OCI-LY1 (cell line): Measurements from ENCODE around the gene ELP2.
A peak's percentile ranks its signal among the peaks of the same experiment; 100 is the strongest.
"Not testable (repeated sequence)": the region's sequence is repeated elsewhere in the genome, so short reads cannot be mapped to it uniquely, and the experiment has no call there.

ENCODE experiments used
- H2AFZ ChIP-seq: fragments of 200-600 bp; sonication (generic), shearing (Covaris generic); 2 replicates; pipeline ENCODE4 v1.6.0; 2014; ENCODE audit warnings: antibody characterized with exemption, mild to moderate bottlenecking, low read length
- H3F3A ChIP-seq: fragments of 200-600 bp; sonication (generic), shearing (Covaris generic); 2 replicates; pipeline ENCODE4 v1.6.0; 2014; ENCODE audit warnings: mild to moderate bottlenecking, antibody characterized with exemption, low read length, moderate library complexity; ENCODE audit not compliant: insufficient read depth
- H3K27ac ChIP-seq: fragments of 200-600 bp; sonication (generic); 2 replicates; pipeline ENCODE4 v1.5.1; 2014; ENCODE audit warnings: low read length, mixed run types, mild to moderate bottlenecking, low read depth; ENCODE audit not compliant: poor library complexity, severe bottlenecking
- H3K27me3 ChIP-seq: fragments of 200-600 bp; sonication (generic); 2 replicates; pipeline ENCODE4 v1.6.0; 2014; ENCODE audit warnings: antibody characterized with exemption, mild to moderate bottlenecking, low read length, moderate library complexity; ENCODE audit not compliant: insufficient read depth
- H3K36me3 ChIP-seq: fragments of 200-600 bp; sonication (generic); 2 replicates; pipeline ENCODE4 v1.6.1; 2014; ENCODE audit warnings: mild to moderate bottlenecking, antibody characterized with exemption, low read length, moderate library complexity, mixed read lengths; ENCODE audit not compliant: insufficient read depth
- H3K4me1 ChIP-seq: fragments of 200-600 bp; sonication (generic); 2 replicates; pipeline ENCODE4 v1.5.1; 2014; ENCODE audit warnings: mild to moderate bottlenecking, low read length, moderate library complexity; ENCODE audit not compliant: insufficient read depth, severe bottlenecking
- H3K4me2 ChIP-seq: fragments of 200-600 bp; sonication (generic), shearing (Covaris generic); 2 replicates; pipeline ENCODE4 v1.6.1; 2014; ENCODE audit warnings: low read length
- H3K4me3 ChIP-seq: fragments of 200-600 bp; sonication (generic); 2 replicates; pipeline ENCODE4 v1.5.1; 2014; ENCODE audit warnings: low read length, low read depth, mild to moderate bottlenecking, mixed read lengths; ENCODE audit not compliant: poor library complexity, severe bottlenecking
- H3K79me2 ChIP-seq: fragments of 200-600 bp; shearing (Covaris generic); 2 replicates; pipeline ENCODE4 v1.6.1; 2016; ENCODE audit warnings: mixed run types, low read length, mixed read lengths; ENCODE audit not compliant: insufficient read depth
- H3K9ac ChIP-seq: fragments of 200-600 bp; sonication (generic), shearing (Covaris generic); 2 replicates; pipeline ENCODE4 v1.6.1; 2014; ENCODE audit warnings: mild to moderate bottlenecking, low read length, mixed read lengths
- H3K9me2 ChIP-seq: fragments of 200-600 bp; sonication (generic), shearing (Covaris generic); 2 replicates; pipeline ENCODE4 v1.6.1; 2014; ENCODE audit warnings: low read depth, mild to moderate bottlenecking, low read length, mixed read lengths
- H3K9me3 ChIP-seq: fragments of 200-600 bp; shearing (Covaris generic); 2 replicates; pipeline ENCODE4 v1.6.1; 2014; ENCODE audit warnings: low read length, mixed read lengths
- H4K20me1 ChIP-seq: fragments of 200-600 bp; sonication (generic), shearing (Covaris generic); 2 replicates; pipeline ENCODE4 v1.6.0; 2016; ENCODE audit warnings: mild to moderate bottlenecking, low read length; ENCODE audit not compliant: insufficient read depth
- CTCF ChIP-seq: fragments of 200-600 bp; sonication (generic), shearing (Covaris generic); IDR thresholded peaks from 2 replicates; pipeline ENCODE4 v1.5.1; 2017; ENCODE audit warnings: mild to moderate bottlenecking, antibody characterized with exemption, low read length, moderate library complexity, mixed read lengths
- EZH2 ChIP-seq: fragments of 200-600 bp; sonication (generic), shearing (Covaris generic); IDR thresholded peaks from 2 replicates; pipeline ENCODE4 v1.8.0; 2017; ENCODE audit warnings: borderline replicate concordance, mixed run types, mild to moderate bottlenecking, antibody characterized with exemption, low read length, moderate library complexity, mixed read lengths

Gene ELP2, protein sequence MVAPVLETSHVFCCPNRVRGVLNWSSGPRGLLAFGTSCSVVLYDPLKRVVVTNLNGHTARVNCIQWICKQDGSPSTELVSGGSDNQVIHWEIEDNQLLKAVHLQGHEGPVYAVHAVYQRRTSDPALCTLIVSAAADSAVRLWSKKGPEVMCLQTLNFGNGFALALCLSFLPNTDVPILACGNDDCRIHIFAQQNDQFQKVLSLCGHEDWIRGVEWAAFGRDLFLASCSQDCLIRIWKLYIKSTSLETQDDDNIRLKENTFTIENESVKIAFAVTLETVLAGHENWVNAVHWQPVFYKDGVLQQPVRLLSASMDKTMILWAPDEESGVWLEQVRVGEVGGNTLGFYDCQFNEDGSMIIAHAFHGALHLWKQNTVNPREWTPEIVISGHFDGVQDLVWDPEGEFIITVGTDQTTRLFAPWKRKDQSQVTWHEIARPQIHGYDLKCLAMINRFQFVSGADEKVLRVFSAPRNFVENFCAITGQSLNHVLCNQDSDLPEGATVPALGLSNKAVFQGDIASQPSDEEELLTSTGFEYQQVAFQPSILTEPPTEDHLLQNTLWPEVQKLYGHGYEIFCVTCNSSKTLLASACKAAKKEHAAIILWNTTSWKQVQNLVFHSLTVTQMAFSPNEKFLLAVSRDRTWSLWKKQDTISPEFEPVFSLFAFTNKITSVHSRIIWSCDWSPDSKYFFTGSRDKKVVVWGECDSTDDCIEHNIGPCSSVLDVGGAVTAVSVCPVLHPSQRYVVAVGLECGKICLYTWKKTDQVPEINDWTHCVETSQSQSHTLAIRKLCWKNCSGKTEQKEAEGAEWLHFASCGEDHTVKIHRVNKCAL

GRCh38 chr18:36129300-36130038, at the start of gene ELP2, which contains the start of gene SLC39A6:
ELP2 (plus strand) TSS chr18:36129899; CDS start chr18:36129934, 35 bp downstream.
SLC39A6 (minus strand) TSS chr18:36129340; CDS start chr18:36127007, 2,333 bp downstream.
- Histone ChIP-seq H3K9me2 (no peaks in the 10 kb centered on the region), H3K9ac (peak within 1 kb of the TSS; percentile 94), H3K27me3 (no peaks in the 10 kb centered on the region), H3K4me2 (peak within 1 kb of the TSS; percentile 97), H3K4me1 (peaks cover 30% of the 10 kb centered on the region), H3K4me3 (peak within 1 kb of the TSS; percentile 100), H4K20me1 (no peaks in the 10 kb centered on the region), H2AFZ (peak within 1 kb of the TSS; percentile 81; the same call in 1 of the 2 replicates), H3F3A (no peaks in the 10 kb centered on the region), H3K36me3 (peaks cover 21% of the 10 kb centered on the region; the same call in 1 of the 2 replicates), H3K9me3 (no peaks in the 10 kb centered on the region), H3K27ac (peak within 1 kb of the TSS; percentile 95), H3K79me2 (peaks cover 37% of the 10 kb centered on the region)
- TF ChIP-seq CTCF (no peak), EZH2 (no peak)

DNA sequence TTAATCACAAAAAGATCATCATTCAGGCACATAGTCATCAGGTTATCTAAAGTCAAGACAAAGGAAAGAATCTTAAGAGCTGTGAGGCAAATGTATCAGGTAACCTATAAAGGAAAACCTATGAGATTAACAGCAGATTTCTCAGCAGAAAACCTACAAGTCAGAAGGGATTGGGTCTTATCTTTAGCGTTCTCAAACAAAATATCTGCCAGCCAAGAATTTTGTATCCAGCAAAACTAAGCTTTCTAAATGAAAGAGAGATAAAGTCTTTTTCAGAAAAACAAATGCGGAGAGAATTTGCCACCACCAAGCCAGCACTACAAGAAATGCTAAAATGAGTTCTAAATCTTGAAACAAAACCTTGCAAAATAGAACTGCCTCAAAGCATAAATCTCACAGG, 48.6 kb upstream of the ELP2 start:
- H3K9me3 ChIP-seq, H3K27me3 ChIP-seq, H3K4me3 ChIP-seq, H3K36me3 ChIP-seq, H3K4me1 ChIP-seq, H4K20me1 ChIP-seq, H3F3A ChIP-seq, H2AFZ ChIP-seq, H3K9ac ChIP-seq, H3K9me2 ChIP-seq, H3K4me2 ChIP-seq, H3K27ac ChIP-seq, H3K79me2 ChIP-seq: not testable (repeated sequence)

- Histone ChIP-seq H3K4me2 (no peak overlapping the region), H3F3A (no peaks in the 10 kb centered on the region), H3K36me3 (no peaks in the 10 kb centered on the region), H3K27me3 (no peaks in the 10 kb centered on the region; the same call in 1 of the 2 replicates), H3K4me3 (no peak overlapping the region), H3K4me1 (no peaks in the 10 kb centered on the region), H3K9ac (no peak overlapping the region), H3K9me3 (0 out of 2 replicates have a peak, but pooled peaks cover 5% of the 10 kb centered on the region), H3K27ac (no peak overlapping the region), H3K79me2 (no peaks in the 10 kb centered on the region), H2AFZ (no peak overlapping the region), H3K9me2 (no peaks in the 10 kb centered on the region), H4K20me1 (no peaks in the 10 kb centered on the region)
- TF ChIP-seq CTCF (no peak), EZH2 (no peak)
These were observed 46.0 kb upstream of the ELP2 start for GRCh38 chr18:36083729-36084128.
